ENCODE data around the gene PPBP.

DNA sequence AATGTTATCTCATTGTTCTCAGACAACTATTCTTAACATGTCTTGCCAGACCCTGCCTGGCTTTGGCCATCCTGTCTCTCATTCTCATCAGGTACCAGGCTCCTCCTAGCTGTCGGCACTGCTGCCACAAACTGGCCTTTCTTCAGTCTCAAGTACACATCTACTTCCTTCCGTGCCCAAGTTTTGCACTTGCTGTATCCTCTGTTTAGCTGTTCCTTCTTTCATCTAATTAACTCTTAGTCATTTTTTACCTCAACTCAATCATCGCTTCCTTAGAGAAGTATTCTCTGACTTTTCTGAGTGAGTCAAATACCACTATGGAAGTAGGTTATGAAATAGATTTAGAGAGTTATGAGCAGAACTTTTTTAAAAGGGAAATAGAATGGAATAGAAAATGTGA, 30.8 kb upstream of the PPBP start:
- TF ChIP-seq FOXJ3 (CRISPR knock-in tag; IDR thresholded peaks at IDR 0.05; ENCODE audit: borderline replicate concordance) (no peak), ZNF263 (CRISPR knock-in tag; IDR thresholded peaks at IDR 0.05; ENCODE audit: low read depth) (no peak), CREB1 (CRISPR knock-in tag; IDR thresholded peaks at IDR 0.05) (no peak), CBFB (CRISPR knock-in tag; IDR thresholded peaks at IDR 0.05; ENCODE audit: low read depth) (no peak), NR2C2 (CRISPR knock-in tag; IDR thresholded peaks at IDR 0.05) (no peak), NFYB (CRISPR knock-in tag; conservative IDR thresholded peaks at IDR 0.05; ENCODE audit: low read depth) (no peak), NR1H2 (CRISPR knock-in tag; IDR thresholded peaks at IDR 0.05) (no peak)
- TF ChIP-seq, protein P1, sequence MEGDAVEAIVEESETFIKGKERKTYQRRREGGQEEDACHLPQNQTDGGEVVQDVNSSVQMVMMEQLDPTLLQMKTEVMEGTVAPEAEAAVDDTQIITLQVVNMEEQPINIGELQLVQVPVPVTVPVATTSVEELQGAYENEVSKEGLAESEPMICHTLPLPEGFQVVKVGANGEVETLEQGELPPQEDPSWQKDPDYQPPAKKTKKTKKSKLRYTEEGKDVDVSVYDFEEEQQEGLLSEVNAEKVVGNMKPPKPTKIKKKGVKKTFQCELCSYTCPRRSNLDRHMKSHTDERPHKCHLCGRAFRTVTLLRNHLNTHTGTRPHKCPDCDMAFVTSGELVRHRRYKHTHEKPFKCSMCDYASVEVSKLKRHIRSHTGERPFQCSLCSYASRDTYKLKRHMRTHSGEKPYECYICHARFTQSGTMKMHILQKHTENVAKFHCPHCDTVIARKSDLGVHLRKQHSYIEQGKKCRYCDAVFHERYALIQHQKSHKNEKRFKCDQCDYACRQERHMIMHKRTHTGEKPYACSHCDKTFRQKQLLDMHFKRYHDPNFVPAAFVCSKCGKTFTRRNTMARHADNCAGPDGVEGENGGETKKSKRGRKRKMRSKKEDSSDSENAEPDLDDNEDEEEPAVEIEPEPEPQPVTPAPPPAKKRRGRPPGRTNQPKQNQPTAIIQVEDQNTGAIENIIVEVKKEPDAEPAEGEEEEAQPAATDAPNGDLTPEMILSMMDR (IDR thresholded peaks at IDR 0.05) = no peak
